HAP-1 (cell line): ENCODE measurements around the gene IQCE.

Experiments used
- DNase-seq, 2 experiments: peaks; one replicate each; pipeline ENCODE4 v3.0.0-alpha.2; 2016 to 2020; ENCODE audit warnings: low spot score in 2 of 2
- H3K27me3 ChIP-seq: fragments of 250-450 bp; sonication (Bioruptor Pico); 2 replicates; pipeline ENCODE4 v1.5.1; 2020; ENCODE audit warnings: low read depth, mild to moderate bottlenecking, moderate library complexity
- H3K36me3 ChIP-seq: fragments of 250-450 bp; sonication (Bioruptor Pico); replicated peaks from 2 replicates; pipeline ENCODE4 v1.5.1; 2020; ENCODE audit warnings: mild to moderate bottlenecking
- H3K4me1 ChIP-seq: fragments of 250-450 bp; sonication (Bioruptor Pico); 2 replicates; pipeline ENCODE4 v1.5.1; 2020; ENCODE audit warnings: mild to moderate bottlenecking
- H3K4me3 ChIP-seq: fragments of 250-450 bp; sonication (Bioruptor Pico); 2 replicates; pipeline ENCODE4 v1.5.1; 2020; ENCODE audit warnings: mild to moderate bottlenecking, moderate library complexity
- H3K9me3 ChIP-seq: fragments of 250-450 bp; sonication (Bioruptor Pico); 2 replicates; pipeline ENCODE4 v1.5.1; 2020; ENCODE audit warnings: mild to moderate bottlenecking, moderate library complexity
- in situ Hi-C: fragments of 300-500 bp; cut with MboI; formaldehyde crosslinking; loops from 3 replicates; pipeline ENCODE4 v1.14.3; 2020; ENCODE audit warnings: low sequenced_read_pairs, inconsistent platforms, mixed read lengths

IQCE gene

DNA sequence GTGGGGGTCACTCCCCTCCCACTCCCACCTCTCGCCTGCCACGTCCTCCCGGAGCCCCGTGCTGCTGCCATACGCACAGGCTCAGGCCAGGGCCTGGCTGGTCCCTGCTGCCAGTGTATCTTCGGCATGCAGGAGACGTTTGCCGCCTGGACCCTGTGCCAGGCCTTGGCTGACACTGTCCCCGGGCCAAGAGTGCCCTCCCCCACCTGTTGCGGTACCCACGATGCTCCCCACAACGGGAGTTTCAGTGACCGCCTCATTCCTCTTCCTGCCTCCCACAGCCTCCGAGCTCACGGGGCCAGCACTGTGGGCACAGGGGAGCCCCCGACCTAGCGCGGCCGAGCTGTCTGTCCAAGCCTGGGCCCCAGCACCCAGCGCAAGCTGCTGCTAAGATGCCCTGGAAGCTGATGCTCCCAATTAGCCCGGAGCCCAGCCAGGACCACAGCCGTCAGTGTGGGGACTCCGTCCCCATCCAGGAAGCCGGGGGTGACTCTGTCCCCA is 80.5 kb downstream of the IQCE start:
- in situ Hi-C loops: no loop called here
- no peak for DNase-seq
- Histone ChIP-seq H3K4me1 (no peaks in the 10 kb centered on the region), H3K9me3 (no peaks in the 10 kb centered on the region), H3K36me3 (no peaks in the 10 kb centered on the region), H3K4me3 (no peak overlapping the region), H3K27me3 (no peaks in the 10 kb centered on the region)

GRCh38 chr7:2639695-2640481 is 81.1 kb downstream of the IQCE start:
- H3K27me3 ChIP-seq: no peaks in the 10 kb centered on the region
- no peak overlapping the region for H3K4me3 ChIP-seq
- no peaks in the 10 kb centered on the region for H3K4me1 ChIP-seq
- no peaks in the 10 kb centered on the region for H3K36me3 ChIP-seq
- H3K9me3 ChIP-seq: no peaks in the 10 kb centered on the region
- DNase-seq: no peak
- in situ Hi-C loops: no loop called here

DNA sequence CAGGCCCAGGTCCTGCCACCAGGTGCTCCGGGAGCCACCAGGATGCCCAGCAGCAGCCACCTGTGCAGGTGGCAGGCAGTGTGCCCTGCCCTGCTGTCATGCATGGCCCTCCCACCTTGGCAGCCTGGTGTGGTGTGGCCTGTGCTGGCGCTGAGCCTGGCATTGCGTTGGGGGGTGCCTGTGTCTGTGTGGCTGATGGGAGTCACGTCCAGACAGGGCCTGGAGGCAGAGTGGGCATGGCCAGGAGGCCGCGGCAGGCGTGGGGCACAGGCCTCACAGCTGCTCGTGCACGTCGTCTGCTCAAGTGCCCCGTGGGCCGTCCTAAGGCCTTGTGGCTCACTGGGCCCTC is 81.7 kb downstream of the IQCE start:
- in situ Hi-C loops: no loop called here
- Histone ChIP-seq H3K9me3 (no peaks in the 10 kb centered on the region), H3K4me3 (no peak overlapping the region), H3K36me3 (no peaks in the 10 kb centered on the region), H3K4me1 (no peaks in the 10 kb centered on the region), H3K27me3 (no peaks in the 10 kb centered on the region)
- no peak for DNase-seq

GRCh38 chr7:2640846-2641316 is 82.1 kb downstream of the IQCE start:
- H3K4me3 ChIP-seq: no peak overlapping the region
- no peaks in the 10 kb centered on the region for H3K9me3 ChIP-seq
- H3K36me3 ChIP-seq: no peaks in the 10 kb centered on the region
- in situ Hi-C loops: no loop called here
- no peak for DNase-seq
- no peaks in the 10 kb centered on the region for H3K27me3 ChIP-seq
- no peaks in the 10 kb centered on the region for H3K4me1 ChIP-seq

DNA sequence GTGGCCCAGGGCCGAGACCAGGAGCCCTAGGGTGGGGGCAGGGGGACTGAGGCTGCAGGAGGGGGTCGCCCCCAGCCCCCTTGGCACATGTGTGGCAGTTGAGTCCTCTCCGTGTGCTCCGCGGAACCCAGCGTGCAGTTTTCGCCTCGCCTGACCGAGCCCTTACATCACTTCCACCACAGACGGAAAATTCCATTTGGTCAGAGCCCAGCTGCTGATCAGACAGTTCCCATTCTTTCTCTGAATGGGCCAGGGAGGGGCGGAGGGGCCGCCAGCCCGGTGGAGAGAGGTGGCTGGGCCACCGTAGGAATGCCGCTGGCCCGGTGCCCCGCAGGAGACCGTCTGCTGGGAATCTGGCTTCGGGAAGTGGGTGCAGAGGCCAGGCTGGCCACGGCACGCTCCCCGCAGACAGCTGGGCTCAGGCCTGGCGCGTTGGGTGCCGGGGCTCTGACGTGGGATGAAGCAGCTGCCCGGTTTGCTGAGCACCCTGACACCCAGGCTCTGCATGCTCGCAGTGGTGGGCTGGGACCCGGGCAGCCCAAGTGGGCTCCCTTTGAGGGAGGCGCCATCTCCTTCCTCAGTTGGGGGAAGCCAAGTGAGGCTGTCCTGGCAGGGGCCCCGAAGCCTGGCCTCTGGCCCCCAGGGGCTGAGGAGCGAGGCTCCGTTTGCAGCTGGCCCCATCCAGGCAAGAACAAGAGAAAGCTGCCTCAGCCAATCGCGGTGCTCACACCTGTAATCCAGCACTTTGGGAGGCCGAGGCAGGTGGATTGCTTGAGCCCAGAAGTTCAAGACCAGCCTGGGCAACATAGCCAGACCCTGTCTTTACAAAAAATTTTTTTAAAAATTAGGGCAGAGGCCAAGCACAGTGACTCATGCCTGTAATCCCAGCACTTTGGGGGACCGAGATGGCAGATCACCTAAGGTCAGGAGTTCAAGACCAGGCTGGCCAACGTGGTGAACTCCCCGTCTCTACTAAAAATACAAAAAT is 82.9 kb downstream of the IQCE start:
- in situ Hi-C loops: no loop called here
- peak in 1 of 2 experiments; percentile 59 for DNase-seq
- no peak overlapping the region for H3K4me3 ChIP-seq

DNA sequence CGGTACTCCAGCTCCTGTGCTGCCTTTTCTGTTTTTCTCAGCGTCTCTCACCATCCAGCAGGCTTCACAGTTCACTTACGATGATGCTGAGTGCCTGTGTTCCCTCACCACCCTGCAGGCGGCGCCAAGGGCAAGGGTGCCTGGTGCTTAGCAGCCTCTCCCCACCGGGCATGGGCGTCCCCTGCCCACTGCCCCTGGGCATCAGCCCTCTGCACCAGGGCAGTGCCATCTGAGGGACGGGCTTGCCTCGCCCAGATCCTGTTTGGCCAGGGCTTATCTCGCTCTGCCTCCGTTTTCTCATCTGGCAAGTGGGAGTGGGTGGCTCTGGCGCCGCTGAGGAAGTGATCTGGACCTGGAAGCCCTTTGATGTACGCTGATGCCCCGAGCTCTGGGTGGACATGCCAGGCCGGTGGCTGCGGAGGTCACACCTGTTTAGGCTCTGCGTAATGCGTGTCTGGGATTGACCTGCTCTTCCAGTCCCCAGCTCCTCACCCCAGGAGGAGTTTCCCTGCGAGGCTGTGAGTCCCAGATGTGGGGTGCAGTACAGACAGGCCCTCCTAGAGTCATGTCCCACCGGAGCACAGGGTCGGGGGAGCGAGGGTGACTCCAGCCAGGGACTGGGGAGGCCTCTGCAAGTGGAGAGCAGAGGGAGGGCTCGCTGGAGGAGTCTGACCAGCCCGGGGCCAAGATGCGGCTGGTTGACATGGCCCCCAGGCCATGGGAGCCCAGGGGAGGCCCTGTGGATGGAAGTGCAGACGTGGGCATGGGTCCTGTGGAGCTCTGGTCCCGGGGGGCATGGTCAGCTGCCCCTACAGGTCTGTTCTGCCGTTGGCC is 84.8 kb downstream of the IQCE start:
- no peaks in the 10 kb centered on the region for H3K4me1 ChIP-seq
- H3K9me3 ChIP-seq: no peaks in the 10 kb centered on the region
- H3K4me3 ChIP-seq: no peak overlapping the region
- 0 out of 2 replicates have a peak, but pooled peaks cover 2% of the 10 kb centered on the region for H3K36me3 ChIP-seq
- DNase-seq: no peak
- in situ Hi-C loops: no loop called here
- no peaks in the 10 kb centered on the region for H3K27me3 ChIP-seq

More for the DNA sequence above, 82.9 kb downstream of the IQCE start:
- no peaks in the 10 kb centered on the region for H3K4me1 ChIP-seq
- H3K9me3 ChIP-seq: no peaks in the 10 kb centered on the region
- H3K36me3 ChIP-seq: no peaks in the 10 kb centered on the region
- no peaks in the 10 kb centered on the region for H3K27me3 ChIP-seq

GRCh38 chr7:2644220-2644561 is 85.4 kb downstream of the IQCE start:
- in situ Hi-C loops: no loop called here
- H3K36me3 ChIP-seq: 0 out of 2 replicates have a peak, but pooled peaks cover 2% of the 10 kb centered on the region
- H3K4me3 ChIP-seq: no peak overlapping the region
- no peaks in the 10 kb centered on the region for H3K27me3 ChIP-seq
- DNase-seq: no peak
- H3K9me3 ChIP-seq: no peaks in the 10 kb centered on the region
- no peaks in the 10 kb centered on the region for H3K4me1 ChIP-seq

DNA sequence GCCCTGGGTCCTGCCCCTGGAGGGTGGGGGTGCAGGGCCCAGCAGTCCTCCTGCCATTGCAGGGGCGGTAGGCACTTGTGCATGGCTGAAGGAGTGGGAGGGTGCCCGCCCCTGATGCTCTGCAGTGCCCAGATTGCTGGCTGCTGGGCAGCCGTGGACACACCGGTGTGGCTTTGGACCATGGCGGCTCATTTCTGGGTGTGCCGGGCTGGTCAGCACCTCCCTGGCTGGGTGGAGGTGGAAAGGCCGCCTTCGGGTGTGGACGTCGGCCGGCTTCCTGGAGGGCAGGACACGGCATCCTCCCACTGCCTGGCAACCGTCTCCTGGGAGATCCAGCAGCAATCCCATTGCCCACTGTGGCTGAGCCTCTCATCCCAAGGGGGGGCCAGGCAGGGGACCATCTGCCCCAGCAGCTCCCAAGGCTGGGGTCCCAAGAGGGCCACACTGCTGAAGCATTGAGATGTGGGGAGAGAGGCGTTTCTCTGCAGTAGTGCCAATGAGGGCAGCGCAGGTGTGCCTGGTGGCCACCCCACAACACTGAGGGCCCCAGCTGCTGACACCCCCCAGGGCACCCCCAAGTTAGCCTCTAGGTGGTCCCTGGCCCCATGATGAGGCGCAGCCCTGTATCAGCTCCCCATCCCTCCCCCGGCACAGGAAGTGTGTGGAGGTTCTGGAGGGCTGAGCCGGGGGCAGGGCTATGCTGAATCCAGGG is 85.9 kb downstream of the IQCE start:
- no peak for DNase-seq
- Histone ChIP-seq H3K36me3 (0 out of 2 replicates have a peak, but pooled peaks cover 2% of the 10 kb centered on the region), H3K4me1 (no peaks in the 10 kb centered on the region), H3K9me3 (no peaks in the 10 kb centered on the region), H3K27me3 (no peaks in the 10 kb centered on the region), H3K4me3 (no peak overlapping the region)
- in situ Hi-C loops: no loop called here

DNA sequence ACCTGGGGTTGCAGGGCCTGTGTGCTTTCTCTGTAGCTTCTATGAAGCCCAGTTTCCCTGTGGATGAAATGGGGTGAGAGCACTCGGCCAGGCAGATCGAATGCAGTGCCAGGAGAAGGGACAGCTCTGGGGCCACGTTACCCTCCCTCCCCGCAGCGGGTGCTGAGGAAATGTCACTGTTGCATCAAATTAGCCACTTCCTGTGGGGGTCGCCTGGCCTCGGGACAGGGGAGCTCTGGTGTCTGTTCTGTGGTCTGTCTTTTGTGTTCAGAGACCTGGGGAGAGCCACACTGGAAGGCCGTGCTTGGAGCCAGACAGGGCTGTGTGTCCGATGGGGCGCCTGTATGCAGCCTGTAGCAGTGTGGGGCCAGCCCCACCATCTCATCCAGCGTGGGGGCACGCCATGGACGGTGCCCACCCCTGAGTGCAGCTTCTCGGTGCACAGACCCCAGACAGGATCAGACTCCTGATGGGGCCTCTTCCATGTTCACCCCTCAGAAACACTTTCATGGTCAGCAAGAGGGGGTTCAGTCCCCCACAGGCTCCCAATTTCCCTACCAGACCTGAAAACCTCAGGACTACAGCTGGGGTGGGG is 86.6 kb downstream of the IQCE start:
- no peaks in the 10 kb centered on the region for H3K27me3 ChIP-seq
- DNase-seq: no peak
- no peaks in the 10 kb centered on the region for H3K4me1 ChIP-seq
- no peak overlapping the region for H3K4me3 ChIP-seq
- H3K9me3 ChIP-seq: no peaks in the 10 kb centered on the region
- H3K36me3 ChIP-seq: 0 out of 2 replicates have a peak, but pooled peaks cover 2% of the 10 kb centered on the region
- in situ Hi-C loops: no loop called here

- in situ Hi-C loops: no loop called here
- Histone ChIP-seq H3K36me3 (0 out of 2 replicates have a peak, but pooled peaks cover 2% of the 10 kb centered on the region), H3K4me3 (no peak overlapping the region), H3K9me3 (no peaks in the 10 kb centered on the region), H3K4me1 (no peaks in the 10 kb centered on the region), H3K27me3 (no peaks in the 10 kb centered on the region)
- no peak for DNase-seq
Observed at GRCh38 chr7:2646336-2646679, 87.5 kb downstream of the IQCE start.

GRCh38 chr7:2646680-2647571 is 88.1 kb downstream of the IQCE start:
- no peaks in the 10 kb centered on the region for H3K9me3 ChIP-seq
- H3K36me3 ChIP-seq: 0 out of 2 replicates have a peak, but pooled peaks cover 2% of the 10 kb centered on the region
- H3K4me1 ChIP-seq: no peaks in the 10 kb centered on the region
- H3K27me3 ChIP-seq: no peaks in the 10 kb centered on the region
- in situ Hi-C loops: no loop called here
- no peak for DNase-seq
- H3K4me3 ChIP-seq: no peak overlapping the region
